GM06990 (cell line): ENCODE measurements around the gene WDFY3.

ENCODE experiments used
- DNase-seq: peaks from one replicate; pipeline ENCODE4 v3.0.0-alpha.2; 2011; ENCODE audit not compliant: insufficient read length; ENCODE audit errors: extremely low read depth
- H3K27me3 ChIP-seq: replicated peaks from 2 replicates; pipeline ENCODE4 v1.6.0; 2011; ENCODE audit warnings: low read length; ENCODE audit not compliant: control insufficient read depth, insufficient read depth
- H3K36me3 ChIP-seq: 2 replicates; pipeline ENCODE4 v1.5.1; 2011; ENCODE audit warnings: low read length; ENCODE audit not compliant: control insufficient read depth, insufficient read depth
- H3K4me3 ChIP-seq: replicated peaks from 2 replicates; pipeline ENCODE4 v1.5.1; 2011; ENCODE audit warnings: low read depth, mild to moderate bottlenecking, control low read depth, low read length
- TF ChIP-seq, protein P1 (sequence below): IDR thresholded peaks from 2 replicates; pipeline ENCODE4 v1.5.1; 2011; ENCODE audit warnings: low read length, control low read depth, mild to moderate bottlenecking, inconsistent platforms; ENCODE audit not compliant: insufficient read depth, poor library complexity, severe bottlenecking

Gene WDFY3

DNA sequence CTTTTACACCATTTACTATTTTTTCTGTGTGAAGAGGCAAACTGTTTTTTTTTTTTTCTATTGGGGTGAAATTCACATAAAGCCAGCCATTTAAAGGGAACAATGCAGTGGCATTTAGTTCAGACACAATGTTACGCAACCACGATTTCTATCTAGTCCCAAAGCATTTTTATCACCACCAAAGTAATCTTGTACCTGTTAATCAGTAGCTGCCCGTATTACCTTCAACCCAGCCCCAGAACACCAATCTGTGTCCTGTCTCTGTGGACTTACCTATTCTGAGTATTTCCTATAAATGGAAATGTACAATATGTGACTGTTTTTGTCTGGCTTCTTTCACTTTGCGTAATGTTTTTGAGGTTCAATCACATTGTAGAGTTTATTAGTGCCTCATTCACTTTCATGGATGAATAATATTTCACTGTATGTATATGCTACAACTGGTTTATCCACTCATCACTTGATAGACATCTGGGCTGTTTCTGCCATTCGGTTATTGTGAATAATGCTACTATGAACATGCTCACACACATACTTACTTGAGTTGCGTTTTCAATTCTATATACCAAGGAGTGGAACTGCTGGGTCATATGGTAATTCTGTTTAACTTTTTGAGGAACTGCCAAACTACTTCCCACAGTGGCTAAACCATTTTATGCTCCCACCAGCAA is 267.4 kb downstream of the WDFY3 start:
- H3K27me3 ChIP-seq, result no peaks in the 10 kb centered on the region
- H3K4me3 ChIP-seq, result no peak overlapping the region
- no peaks in the 10 kb centered on the region for H3K36me3 ChIP-seq
- DNase-seq, result no peak
- TF ChIP-seq, protein P1, sequence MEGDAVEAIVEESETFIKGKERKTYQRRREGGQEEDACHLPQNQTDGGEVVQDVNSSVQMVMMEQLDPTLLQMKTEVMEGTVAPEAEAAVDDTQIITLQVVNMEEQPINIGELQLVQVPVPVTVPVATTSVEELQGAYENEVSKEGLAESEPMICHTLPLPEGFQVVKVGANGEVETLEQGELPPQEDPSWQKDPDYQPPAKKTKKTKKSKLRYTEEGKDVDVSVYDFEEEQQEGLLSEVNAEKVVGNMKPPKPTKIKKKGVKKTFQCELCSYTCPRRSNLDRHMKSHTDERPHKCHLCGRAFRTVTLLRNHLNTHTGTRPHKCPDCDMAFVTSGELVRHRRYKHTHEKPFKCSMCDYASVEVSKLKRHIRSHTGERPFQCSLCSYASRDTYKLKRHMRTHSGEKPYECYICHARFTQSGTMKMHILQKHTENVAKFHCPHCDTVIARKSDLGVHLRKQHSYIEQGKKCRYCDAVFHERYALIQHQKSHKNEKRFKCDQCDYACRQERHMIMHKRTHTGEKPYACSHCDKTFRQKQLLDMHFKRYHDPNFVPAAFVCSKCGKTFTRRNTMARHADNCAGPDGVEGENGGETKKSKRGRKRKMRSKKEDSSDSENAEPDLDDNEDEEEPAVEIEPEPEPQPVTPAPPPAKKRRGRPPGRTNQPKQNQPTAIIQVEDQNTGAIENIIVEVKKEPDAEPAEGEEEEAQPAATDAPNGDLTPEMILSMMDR, result no peak

DNA sequence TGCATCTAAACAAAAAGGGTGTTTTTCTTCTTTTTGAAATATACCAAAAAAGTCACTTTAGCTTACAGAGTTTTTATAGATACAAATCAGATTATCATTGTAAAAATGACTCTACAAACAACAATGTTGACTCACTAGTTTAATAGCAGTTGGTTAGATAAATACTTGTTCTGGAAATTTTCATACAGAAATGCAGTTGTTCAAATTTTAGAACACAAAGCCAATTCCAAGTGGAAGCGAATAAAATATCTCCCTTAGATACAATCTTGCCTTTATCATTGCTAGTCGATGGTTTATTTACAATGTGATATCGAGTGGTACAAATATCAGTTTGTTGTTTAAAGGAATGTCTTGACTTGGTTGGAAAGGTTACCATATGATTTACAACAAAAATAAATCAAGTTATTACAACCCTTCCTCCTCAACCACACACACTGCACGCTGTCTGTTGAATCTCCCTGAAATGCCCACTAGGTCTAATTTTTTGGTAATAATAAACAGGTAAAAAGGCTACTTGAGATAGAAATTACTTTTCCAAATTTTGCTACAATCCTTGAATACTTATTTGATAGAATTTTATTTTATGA is 268.8 kb downstream of the WDFY3 start:
- Histone ChIP-seq H3K36me3 (no peaks in the 10 kb centered on the region), H3K27me3 (no peaks in the 10 kb centered on the region), H3K4me3 (no peak overlapping the region)
- TF ChIP-seq, protein P1, result no peak
- DNase-seq, result no peak

DNA sequence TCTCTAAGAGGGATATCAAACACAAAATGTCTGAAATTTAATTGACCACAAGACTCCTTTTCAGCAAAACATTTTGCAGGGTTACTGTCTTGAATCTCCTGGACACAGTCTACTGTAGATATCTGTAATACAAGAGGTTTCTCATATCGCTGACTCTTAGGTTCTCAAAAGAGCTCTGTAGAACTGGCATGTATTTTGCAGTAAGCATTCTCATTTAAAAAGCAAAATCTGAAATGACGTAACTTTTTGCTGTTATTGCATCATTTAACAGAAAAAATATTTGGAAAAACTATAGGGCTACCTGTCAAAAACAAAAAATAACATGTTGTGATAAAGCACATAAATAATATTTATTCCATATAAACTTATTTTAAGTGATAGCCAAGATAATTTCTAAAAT is 269.3 kb downstream of the WDFY3 start:
- DNase-seq, result no peak
- Histone ChIP-seq H3K4me3 (no peak overlapping the region), H3K27me3 (no peaks in the 10 kb centered on the region), H3K36me3 (no peaks in the 10 kb centered on the region)
- TF ChIP-seq, protein P1, result no peak

DNA sequence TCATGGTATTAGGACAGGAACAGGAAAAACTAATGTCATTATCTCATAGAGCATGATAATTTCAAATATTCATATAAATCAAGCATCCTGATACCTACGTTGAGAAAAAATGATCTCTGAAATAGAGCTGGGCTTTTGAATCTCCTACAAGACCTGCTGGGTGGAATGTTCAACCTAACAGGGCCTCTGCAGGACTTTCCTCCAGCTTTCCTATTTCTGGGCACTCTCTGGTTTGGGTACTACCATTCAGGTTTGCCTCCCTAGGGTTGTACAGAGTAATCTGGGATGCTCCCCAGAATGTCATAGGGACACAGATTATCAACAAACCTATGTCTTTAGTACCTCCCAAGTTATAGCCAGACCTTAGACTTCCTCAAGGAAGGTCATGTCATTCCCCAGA is 274.7 kb downstream of the WDFY3 start:
- TF ChIP-seq, protein P1, result no peak
- no peaks in the 10 kb centered on the region for H3K36me3 ChIP-seq
- DNase-seq, result no peak
- H3K27me3 ChIP-seq, result no peaks in the 10 kb centered on the region
- H3K4me3 ChIP-seq, result no peak overlapping the region

DNA sequence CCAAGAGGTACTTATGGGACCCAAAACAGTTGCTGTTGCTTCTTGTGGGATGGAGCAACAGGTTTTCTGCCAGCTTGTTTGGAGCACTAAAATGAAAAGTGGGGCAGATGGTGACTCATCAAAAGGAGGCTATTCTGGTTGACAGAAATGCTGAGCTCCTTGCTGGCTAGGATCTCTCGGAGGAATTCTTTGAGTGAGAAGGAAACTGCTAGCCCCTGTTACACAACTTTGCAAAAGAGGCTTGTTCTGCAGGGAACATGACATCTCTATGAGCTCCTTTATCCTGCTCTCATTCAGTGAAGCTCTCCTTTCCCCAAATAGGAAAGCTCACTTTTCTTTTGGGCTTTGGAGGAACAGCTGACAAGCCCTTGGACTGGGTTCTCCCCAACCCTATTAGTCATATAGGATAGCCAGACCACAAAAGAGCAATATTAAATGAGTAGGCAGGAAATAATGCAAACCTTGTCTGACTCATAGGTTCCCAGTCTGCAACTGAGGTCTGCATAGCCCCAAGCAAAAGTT is 275.3 kb downstream of the WDFY3 start:
- Histone ChIP-seq H3K27me3 (no peaks in the 10 kb centered on the region), H3K4me3 (no peak overlapping the region), H3K36me3 (no peaks in the 10 kb centered on the region)
- TF ChIP-seq, protein P1, result no peak
- DNase-seq, result no peak

DNA sequence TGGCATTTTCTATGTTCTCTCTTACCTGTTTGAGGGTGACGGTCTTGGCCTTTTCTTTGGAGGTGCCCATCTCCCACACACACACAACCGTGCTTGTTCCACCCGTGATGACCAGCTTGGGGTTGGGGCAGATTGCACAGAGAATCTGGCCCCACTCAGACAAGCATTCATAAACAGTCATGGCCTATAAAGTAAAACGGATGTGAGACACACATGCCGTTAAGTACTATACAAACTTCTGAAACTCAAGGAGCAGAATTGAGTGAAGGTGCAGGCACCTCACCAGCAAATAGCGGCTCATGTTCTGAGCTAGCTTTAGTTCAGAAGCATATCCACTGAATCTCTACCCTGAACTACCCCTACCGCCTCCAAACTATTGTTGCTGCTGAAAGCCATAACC is 276.0 kb downstream of the WDFY3 start:
- DNase-seq, result no peak
- TF ChIP-seq, protein P1, result no peak
- H3K36me3 ChIP-seq, result no peaks in the 10 kb centered on the region
- no peak overlapping the region for H3K4me3 ChIP-seq
- H3K27me3 ChIP-seq, result no peaks in the 10 kb centered on the region
